ENCODE measurements around the gene FTCDNL1. TPM values are rescaled to one million over a fixed set of nuclear protein-coding genes. Genes with fewer than 3 reads are reported as not detected.

The FTCDNL1 gene
- total RNA-seq, 2 experiments from 2014 or later, result 2.3 to 2.4 TPM

- no peaks in the 10 kb centered on the region for H3K36me3 Mint-ChIP-seq (ENCODE audit: low read depth)
- DNase-seq, result peak; percentile 63
- H3K27me3 Mint-ChIP-seq, result peaks cover 14% of the 10 kb centered on the region
- no peaks in the 10 kb centered on the region for H3K4me1 Mint-ChIP-seq
- ChIA-PET CTCF (interaction anchor here (0.6 to 2.1 kb wide), 3 partner anchors 8 to 241 kb away, joined by 3 to 6 read pairs (median 5); no protein-coding TSS in a partner anchor), POLR2A (no interaction called here)
- H3K4me3 Mint-ChIP-seq, result no peak overlapping the region
- no peaks in the 10 kb centered on the region for H3K9me3 Mint-ChIP-seq
- no peak overlapping the region for H3K27ac Mint-ChIP-seq
Observed at GRCh38 chr2:199739413-199740110, 111.4 kb downstream of the FTCDNL1 start.

GRCh38 chr2:199738727-199739412 is 112.1 kb downstream of the FTCDNL1 start:
- Mint-ChIP-seq H3K27me3 (peaks cover 17% of the 10 kb centered on the region), H3K9me3 (no peaks in the 10 kb centered on the region), H3K27ac (no peak overlapping the region), H3K36me3 (ENCODE audit: low read depth) (no peaks in the 10 kb centered on the region), H3K4me1 (no peaks in the 10 kb centered on the region), H3K4me3 (no peak overlapping the region)
- ChIA-PET CTCF (interaction anchor here (2.1 kb wide), 1 partner anchor 11 kb away, joined by 6 read pairs; no protein-coding TSS in a partner anchor), POLR2A (no interaction called here)
- no peak for DNase-seq

- POLR2A ChIA-PET, result no interaction called here
- no peak overlapping the region for H3K27ac Mint-ChIP-seq
- H3K4me1 Mint-ChIP-seq, result no peaks in the 10 kb centered on the region
- H3K9me3 Mint-ChIP-seq, result no peaks in the 10 kb centered on the region
- H3K4me3 Mint-ChIP-seq, result no peak overlapping the region
- no peaks in the 10 kb centered on the region for H3K36me3 Mint-ChIP-seq (ENCODE audit: low read depth)
- peaks cover 33% of the 10 kb centered on the region for H3K27me3 Mint-ChIP-seq
- DNase-seq, result no peak
- CTCF ChIA-PET, result interaction anchor here (0.7 kb wide), 1 partner anchor 104 kb away, joined by 8 read pairs; no protein-coding TSS in a partner anchor
Observed at GRCh38 chr2:199734651-199735050, 116.3 kb downstream of the FTCDNL1 start.

GRCh38 chr2:199734011-199734410 is 117.0 kb downstream of the FTCDNL1 start:
- no peaks in the 10 kb centered on the region for H3K4me1 Mint-ChIP-seq
- DNase-seq, result no peak
- H3K36me3 Mint-ChIP-seq (ENCODE audit: low read depth), result no peaks in the 10 kb centered on the region
- no peak overlapping the region for H3K27ac Mint-ChIP-seq
- peaks cover 35% of the 10 kb centered on the region for H3K27me3 Mint-ChIP-seq
- CTCF ChIA-PET, result no interaction called here
- POLR2A ChIA-PET, result no interaction called here
- H3K4me3 Mint-ChIP-seq, result no peak overlapping the region
- H3K9me3 Mint-ChIP-seq, result no peaks in the 10 kb centered on the region

- Mint-ChIP-seq H3K27me3 (peaks cover 27% of the 10 kb centered on the region), H3K27ac (no peak overlapping the region)
- POLR2A ChIA-PET, result no interaction called here
Observed at GRCh38 chr2:199727801-199728200, 123.2 kb downstream of the FTCDNL1 start.

DNA sequence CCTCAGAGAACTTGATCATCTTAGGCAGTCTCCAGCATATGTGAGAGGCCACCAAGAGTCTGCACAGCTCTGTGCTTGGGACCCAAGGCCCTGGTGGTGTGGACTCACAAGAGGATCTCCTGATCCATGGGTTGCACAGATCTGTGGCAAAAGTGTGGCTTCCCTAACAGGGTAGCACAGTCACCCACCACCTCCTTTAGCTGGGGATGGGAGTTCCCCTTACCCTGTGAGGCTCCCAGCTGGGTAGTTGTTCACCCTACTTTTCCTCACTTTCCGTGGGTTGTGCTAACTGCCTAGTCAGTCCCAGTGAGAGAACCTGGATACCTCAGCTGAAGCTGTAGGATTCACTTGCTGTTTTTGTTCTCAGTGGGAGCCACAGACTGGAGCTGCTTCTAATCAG is 123.7 kb downstream of the FTCDNL1 start:
- no peaks in the 10 kb centered on the region for H3K9me3 Mint-ChIP-seq

More at GRCh38 chr2:199727801-199728200, 123.2 kb downstream of the FTCDNL1 start:
- H3K4me3 Mint-ChIP-seq, result no peak overlapping the region
- no peaks in the 10 kb centered on the region for H3K9me3 Mint-ChIP-seq
- CTCF ChIA-PET, result interaction anchor here (1.8 kb wide), 1 partner anchor 12 kb away, joined by 6 read pairs; no protein-coding TSS in a partner anchor
- no peaks in the 10 kb centered on the region for H3K36me3 Mint-ChIP-seq (ENCODE audit: low read depth)
- no peak for DNase-seq
- H3K4me1 Mint-ChIP-seq, result no peaks in the 10 kb centered on the region

GRCh38 chr2:199718074-199718473 is 132.9 kb downstream of the FTCDNL1 start:
- CTCF ChIA-PET, result no interaction called here
- Mint-ChIP-seq H3K27me3 (peaks cover 19% of the 10 kb centered on the region), H3K9me3 (no peaks in the 10 kb centered on the region), H3K4me1 (no peaks in the 10 kb centered on the region), H3K4me3 (no peak overlapping the region), H3K36me3 (ENCODE audit: low read depth) (no peaks in the 10 kb centered on the region), H3K27ac (no peak overlapping the region)
- POLR2A ChIA-PET, result no interaction called here
- DNase-seq, result no peak

More for the DNA sequence above, 123.7 kb downstream of the FTCDNL1 start:
- Mint-ChIP-seq H3K4me1 (no peaks in the 10 kb centered on the region), H3K27me3 (peaks cover 29% of the 10 kb centered on the region), H3K27ac (no peak overlapping the region), H3K4me3 (no peak overlapping the region), H3K36me3 (ENCODE audit: low read depth) (no peaks in the 10 kb centered on the region)
- POLR2A ChIA-PET, result no interaction called here
- CTCF ChIA-PET, result interaction anchor here (1.8 kb wide), 1 partner anchor 13 kb away, joined by 6 read pairs; no protein-coding TSS in a partner anchor
- no peak for DNase-seq

DNA sequence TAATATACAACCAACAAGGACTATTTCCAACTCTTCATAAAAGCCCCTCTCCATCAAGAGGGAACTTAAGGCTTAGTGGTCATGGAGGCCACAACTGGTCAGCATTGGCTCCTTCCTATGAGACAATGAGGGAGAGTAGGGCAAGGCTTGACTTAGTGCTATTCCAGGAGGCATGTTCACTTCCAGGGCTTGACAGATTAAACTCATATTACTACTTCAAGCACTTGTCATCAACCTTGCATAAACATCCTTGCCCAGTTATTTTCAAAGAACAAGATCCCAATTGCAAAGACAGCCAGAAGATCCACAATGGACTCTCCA is 133.4 kb downstream of the FTCDNL1 start:
- no peak overlapping the region for H3K4me3 Mint-ChIP-seq
- ChIA-PET CTCF (no interaction called here), POLR2A (no interaction called here)
- H3K36me3 Mint-ChIP-seq (ENCODE audit: low read depth), result no peaks in the 10 kb centered on the region
- H3K4me1 Mint-ChIP-seq, result no peaks in the 10 kb centered on the region
- no peak overlapping the region for H3K27ac Mint-ChIP-seq
- peaks cover 18% of the 10 kb centered on the region for H3K27me3 Mint-ChIP-seq
- no peaks in the 10 kb centered on the region for H3K9me3 Mint-ChIP-seq
- DNase-seq, result no peak

- ChIA-PET POLR2A (no interaction called here), CTCF (no interaction called here)
- Mint-ChIP-seq H3K4me3 (no peak overlapping the region), H3K4me1 (no peaks in the 10 kb centered on the region), H3K27me3 (peaks cover 19% of the 10 kb centered on the region), H3K9me3 (no peaks in the 10 kb centered on the region), H3K36me3 (ENCODE audit: low read depth) (no peaks in the 10 kb centered on the region), H3K27ac (no peak overlapping the region)
- DNase-seq, result no peak
Observed at GRCh38 chr2:199716807-199717586, 134.0 kb downstream of the FTCDNL1 start.

GRCh38 chr2:199713746-199714145 is 137.2 kb downstream of the FTCDNL1 start:
- Mint-ChIP-seq H3K27ac (no peak overlapping the region), H3K9me3 (no peaks in the 10 kb centered on the region), H3K36me3 (ENCODE audit: low read depth) (no peaks in the 10 kb centered on the region), H3K4me1 (no peaks in the 10 kb centered on the region), H3K4me3 (no peak overlapping the region), H3K27me3 (peaks cover 19% of the 10 kb centered on the region)
- no peak for DNase-seq
- POLR2A ChIA-PET, result no interaction called here
- CTCF ChIA-PET, result no interaction called here

GRCh38 chr2:199710551-199710950 is 140.4 kb downstream of the FTCDNL1 start:
- Mint-ChIP-seq H3K4me1 (peaks cover under 1% of the 10 kb centered on the region), H3K9me3 (no peaks in the 10 kb centered on the region), H3K27ac (no peak overlapping the region), H3K36me3 (ENCODE audit: low read depth) (no peaks in the 10 kb centered on the region), H3K27me3 (peaks cover 12% of the 10 kb centered on the region), H3K4me3 (no peak overlapping the region)
- no peak for DNase-seq
- POLR2A ChIA-PET, result no interaction called here
- CTCF ChIA-PET, result no interaction called here
